ENCODE results near the gene STK17B.

GRCh38 chr2:196184921-196185320, 13.5 kb upstream of the STK17B start:
- TF ChIP-seq CTCF (IDR thresholded peaks at IDR 0.05; ENCODE audit: low read depth, low read length) (no peak), POLR2A (IDR thresholded peaks at IDR 0.05; ENCODE audit: extremely low read depth, insufficient read length) (no peak), MYC (IDR thresholded peaks at IDR 0.05; ENCODE audit: low read depth, low read length) (no peak)
- TF ChIP-seq, protein P1, sequence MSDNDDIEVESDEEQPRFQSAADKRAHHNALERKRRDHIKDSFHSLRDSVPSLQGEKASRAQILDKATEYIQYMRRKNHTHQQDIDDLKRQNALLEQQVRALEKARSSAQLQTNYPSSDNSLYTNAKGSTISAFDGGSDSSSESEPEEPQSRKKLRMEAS (IDR thresholded peaks at IDR 0.05; ENCODE audit: low read depth, low read length): no peak

Measured in NB4 (cell line).